Vagina (tissue), 2 donors: Measurements from ENCODE around the gene GPR137B. TPM values are rescaled to one million over a fixed set of nuclear protein-coding genes. Genes with fewer than 3 reads are reported as not detected.

Source experiments
- DNase-seq, 2 donors: peaks; one replicate each; pipeline ENCODE4 v3.0.0-alpha.2; 2017; ENCODE audit errors: extremely low spot score in 2 of 2
- H3K27ac ChIP-seq: fragments of 200-600 bp; sonication (generic); one replicate; pipeline ENCODE4 v1.5.1; 2019
- H3K27me3 ChIP-seq: fragments of 200-600 bp; sonication (generic); one replicate; pipeline ENCODE4 v1.5.1; 2019
- H3K36me3 ChIP-seq, 2 donors: fragments of 200-600 bp; sonication (generic); one replicate each; pipeline ENCODE4 v1.5.1; 2017 to 2019
- H3K4me1 ChIP-seq: fragments of 200-600 bp; sonication (generic); one replicate; pipeline ENCODE4 v1.5.1; 2019
- H3K4me3 ChIP-seq, 2 donors: fragments of 200-600 bp; sonication (generic); 1 replicate in 1 of 2; 2 replicates in 1 of 2; pipeline ENCODE4 v1.5.1; 2016 to 2019
- H3K9me3 ChIP-seq: fragments of 200-600 bp; sonication (generic); one replicate; pipeline ENCODE4 v1.5.1; 2019
- POLR2A ChIP-seq, 2 donors: fragments of 450-650 bp; IDR thresholded peaks; one replicate each; pipeline ENCODE4 v1.6.1; 2017; ENCODE audit warnings: antibody characterized with exemption in 2 of 2, mild to moderate bottlenecking in 2 of 2, moderate library complexity in 2 of 2
- POLR2AphosphoS5 ChIP-seq, 2 donors: sonication (generic); formaldehyde crosslinking; IDR thresholded peaks; one replicate each; pipeline ENCODE4 v1.9.0; 2017; ENCODE audit warnings: antibody characterized with exemption in 2 of 2, mild to moderate bottlenecking in 2 of 2, low read depth in 1 of 2; ENCODE audit not compliant: insufficient read depth in 1 of 2
- intact Hi-C: fragments of 100-400 bp; cut with DNase I; formaldehyde crosslinking; loops from one replicate; pipeline ENCODE4 v1.15.1; 2023
- total RNA-seq: library from RNA; depleted of rRNA; stranded (reverse); fragments of >200 nt; gene quantifications from one replicate; pipeline ENCODE4 v1.2.3, GENCODE V29; 2016
- TF ChIP-seq, protein P1 (sequence below), 3 experiments: fragments of 450-650 bp in 2 of 3; fragments of 200-600 bp in 1 of 3; sonication (generic) in 1 of 3; IDR thresholded peaks; one replicate each; pipeline ENCODE4 v1.5.1; 2017 to 2019; ENCODE audit warnings: antibody characterized with exemption in 3 of 3, mild to moderate bottlenecking in 2 of 3, moderate library complexity in 2 of 3

GPR137B gene
- total RNA-seq, 1 donor from 2014 or later, result 38.8 TPM

DNA sequence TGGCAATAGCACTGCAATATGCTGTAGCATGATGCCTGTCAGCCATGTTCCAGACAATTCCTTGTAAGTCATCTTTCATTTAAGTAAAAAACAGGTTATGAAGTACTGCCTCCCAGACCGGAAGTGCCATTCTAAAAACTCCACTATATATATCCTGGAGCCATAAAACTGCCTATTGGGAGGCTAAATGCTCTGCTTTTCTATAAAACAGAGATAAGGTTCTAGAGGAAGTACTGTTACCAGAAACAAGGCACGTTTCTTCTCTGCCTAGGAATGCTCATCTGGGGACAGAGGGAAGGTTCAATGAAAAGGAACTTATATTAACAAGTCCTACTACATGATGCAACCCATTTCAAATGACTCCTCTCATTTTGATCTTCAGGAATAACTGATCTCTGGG, 66.8 kb downstream of the GPR137B start:
- no peak for DNase-seq
- no peaks in the 10 kb centered on the region for H3K4me1 ChIP-seq
- H3K4me3 ChIP-seq, result no peak overlapping the region
- H3K27ac ChIP-seq, result no peak overlapping the region
- intact Hi-C loops, result no loop called here
- H3K36me3 ChIP-seq, result peaks cover 0 to 8% of the 10 kb centered on the region in 2 donors
- no peaks in the 10 kb centered on the region for H3K9me3 ChIP-seq
- H3K27me3 ChIP-seq, result no peaks in the 10 kb centered on the region
- no peak for TF ChIP-seq POLR2AphosphoS5 (IDR thresholded peaks at IDR 0.05; ENCODE audit: insufficient read depth in 1 of 2, low read depth in 1 of 2)
- no peak for TF ChIP-seq POLR2A (IDR thresholded peaks at IDR 0.05)
- TF ChIP-seq, protein P1, sequence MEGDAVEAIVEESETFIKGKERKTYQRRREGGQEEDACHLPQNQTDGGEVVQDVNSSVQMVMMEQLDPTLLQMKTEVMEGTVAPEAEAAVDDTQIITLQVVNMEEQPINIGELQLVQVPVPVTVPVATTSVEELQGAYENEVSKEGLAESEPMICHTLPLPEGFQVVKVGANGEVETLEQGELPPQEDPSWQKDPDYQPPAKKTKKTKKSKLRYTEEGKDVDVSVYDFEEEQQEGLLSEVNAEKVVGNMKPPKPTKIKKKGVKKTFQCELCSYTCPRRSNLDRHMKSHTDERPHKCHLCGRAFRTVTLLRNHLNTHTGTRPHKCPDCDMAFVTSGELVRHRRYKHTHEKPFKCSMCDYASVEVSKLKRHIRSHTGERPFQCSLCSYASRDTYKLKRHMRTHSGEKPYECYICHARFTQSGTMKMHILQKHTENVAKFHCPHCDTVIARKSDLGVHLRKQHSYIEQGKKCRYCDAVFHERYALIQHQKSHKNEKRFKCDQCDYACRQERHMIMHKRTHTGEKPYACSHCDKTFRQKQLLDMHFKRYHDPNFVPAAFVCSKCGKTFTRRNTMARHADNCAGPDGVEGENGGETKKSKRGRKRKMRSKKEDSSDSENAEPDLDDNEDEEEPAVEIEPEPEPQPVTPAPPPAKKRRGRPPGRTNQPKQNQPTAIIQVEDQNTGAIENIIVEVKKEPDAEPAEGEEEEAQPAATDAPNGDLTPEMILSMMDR (IDR thresholded peaks at IDR 0.05), result no peak

DNA sequence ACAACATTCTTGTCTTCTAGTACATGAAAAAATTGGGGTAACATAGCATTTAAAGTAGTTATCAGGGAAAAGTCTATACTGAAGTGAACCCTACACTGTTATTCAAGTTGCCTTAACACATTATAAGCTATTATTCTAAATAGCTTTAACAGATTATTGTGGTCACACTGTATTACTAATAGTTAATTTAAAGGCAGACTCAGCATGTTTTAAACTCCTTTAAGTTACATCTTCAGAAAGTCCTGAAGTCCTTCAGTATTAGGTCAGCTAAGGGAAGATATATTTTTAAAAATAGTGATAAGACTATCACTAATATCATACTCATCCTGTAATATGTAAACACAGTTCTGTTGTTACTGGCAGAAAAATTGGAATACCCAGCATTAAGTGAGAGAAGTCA, 67.4 kb downstream of the GPR137B start:
- DNase-seq, result no peak
- no peaks in the 10 kb centered on the region for H3K27me3 ChIP-seq
- H3K27ac ChIP-seq, result no peak overlapping the region
- peaks cover 0 to 8% of the 10 kb centered on the region in 2 donors for H3K36me3 ChIP-seq
- no peak overlapping the region for H3K4me3 ChIP-seq
- no peaks in the 10 kb centered on the region for H3K9me3 ChIP-seq
- H3K4me1 ChIP-seq, result no peaks in the 10 kb centered on the region
- intact Hi-C loops, result no loop called here
- TF ChIP-seq POLR2A (IDR thresholded peaks at IDR 0.05) (no peak), POLR2AphosphoS5 (IDR thresholded peaks at IDR 0.05; ENCODE audit: insufficient read depth in 1 of 2, low read depth in 1 of 2) (no peak)
- TF ChIP-seq, protein P1 (IDR thresholded peaks at IDR 0.05), result no peak

DNA sequence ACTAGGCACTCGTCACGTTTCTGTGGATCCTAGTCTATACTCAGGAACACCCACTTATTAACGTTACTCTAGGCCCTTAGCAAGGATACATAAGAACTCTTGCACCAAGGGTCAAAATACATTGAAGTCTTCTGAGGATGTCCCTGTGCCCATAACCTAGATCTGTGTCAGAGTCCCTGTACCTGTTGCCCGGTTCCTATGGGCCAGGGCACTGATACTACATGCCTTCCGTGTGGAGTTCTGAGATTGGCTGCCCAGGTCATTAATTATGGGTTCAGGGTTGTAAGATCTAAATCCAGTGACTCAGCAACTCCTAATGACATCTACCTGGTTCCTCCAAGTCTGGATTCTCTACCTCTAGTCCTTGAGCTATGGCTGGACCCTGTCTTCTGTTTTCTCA, 69.5 kb downstream of the GPR137B start:
- H3K4me3 ChIP-seq, result no peak overlapping the region
- DNase-seq, result no peak
- no peaks in the 10 kb centered on the region for H3K27me3 ChIP-seq
- no peaks in the 10 kb centered on the region for H3K36me3 ChIP-seq
- no peaks in the 10 kb centered on the region for H3K4me1 ChIP-seq
- no peak overlapping the region for H3K27ac ChIP-seq
- intact Hi-C loops, result no loop called here
- H3K9me3 ChIP-seq, result no peaks in the 10 kb centered on the region
- TF ChIP-seq, protein P1 (IDR thresholded peaks at IDR 0.05), result no peak
- TF ChIP-seq POLR2AphosphoS5 (IDR thresholded peaks at IDR 0.05; ENCODE audit: insufficient read depth in 1 of 2, low read depth in 1 of 2) (no peak), POLR2A (IDR thresholded peaks at IDR 0.05) (no peak)

DNA sequence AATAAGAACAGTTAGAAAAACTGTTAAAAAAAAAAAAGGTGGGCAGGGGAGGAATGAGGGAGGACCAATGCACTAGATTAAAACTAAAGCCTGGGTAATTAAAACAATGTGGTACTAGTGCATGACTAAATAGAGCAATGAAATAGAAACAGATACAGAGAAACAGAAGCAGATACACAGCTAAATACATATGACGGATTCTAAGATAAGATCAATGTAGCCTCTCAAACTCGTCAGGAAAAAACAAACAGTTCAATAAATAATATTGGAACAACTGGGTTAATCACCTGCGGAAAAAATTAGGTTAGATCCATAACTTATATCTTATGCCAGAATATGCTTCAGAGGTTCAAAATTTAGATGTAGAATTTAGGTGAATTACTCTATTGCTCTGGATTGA, 71.2 kb downstream of the GPR137B start:
- Histone ChIP-seq H3K9me3 (no peaks in the 10 kb centered on the region), H3K36me3 (no peaks in the 10 kb centered on the region), H3K4me1 (no peaks in the 10 kb centered on the region), H3K27ac (no peak overlapping the region), H3K4me3 (no peak overlapping the region), H3K27me3 (no peaks in the 10 kb centered on the region)
- TF ChIP-seq, protein P1 (IDR thresholded peaks at IDR 0.05), result no peak
- no peak for TF ChIP-seq POLR2A (IDR thresholded peaks at IDR 0.05)
- TF ChIP-seq POLR2AphosphoS5 (IDR thresholded peaks at IDR 0.05; ENCODE audit: insufficient read depth in 1 of 2, low read depth in 1 of 2), result no peak
- no peak for DNase-seq
- intact Hi-C loops, result no loop called here

DNA sequence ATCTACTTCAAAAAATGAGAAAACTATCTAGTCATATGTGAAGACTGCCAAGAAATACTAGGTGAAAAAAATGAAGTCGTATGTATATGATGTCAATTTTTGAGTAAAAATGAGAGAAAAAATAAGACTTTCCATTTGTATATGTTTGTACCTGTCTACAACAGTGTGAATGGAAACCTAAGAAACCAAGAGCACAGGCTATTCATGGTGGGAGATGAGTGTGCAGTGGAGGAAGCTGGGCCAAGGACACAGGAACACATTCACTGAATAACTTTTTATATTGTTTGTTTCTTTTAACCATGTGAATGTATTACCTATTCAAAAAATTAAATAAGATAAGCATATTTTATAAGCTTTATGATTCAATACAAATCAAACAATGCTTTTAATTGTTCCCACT, 72.4 kb downstream of the GPR137B start:
- H3K27me3 ChIP-seq, result no peaks in the 10 kb centered on the region
- H3K27ac ChIP-seq, result no peak overlapping the region
- no peaks in the 10 kb centered on the region for H3K36me3 ChIP-seq
- H3K4me1 ChIP-seq, result no peaks in the 10 kb centered on the region
- intact Hi-C loops, result loop anchor here (1.0 kb wide), 1 partner anchor 14 kb away; no protein-coding TSS in a partner anchor
- no peak for DNase-seq
- no peak overlapping the region for H3K4me3 ChIP-seq
- no peaks in the 10 kb centered on the region for H3K9me3 ChIP-seq
- TF ChIP-seq POLR2AphosphoS5 (IDR thresholded peaks at IDR 0.05; ENCODE audit: insufficient read depth in 1 of 2, low read depth in 1 of 2) (no peak), POLR2A (IDR thresholded peaks at IDR 0.05) (no peak)
- TF ChIP-seq, protein P1 (IDR thresholded peaks at IDR 0.05), result no peak
